Activated CD8-positive, alpha-beta memory T cell treated with anti-CD3 and anti-CD28 coated beads, Interleukin-2, amount 10 ng/mL, durations not matched to agents 7 days and 5 days (primary cell): ENCODE measurements around the gene VSTM2L. TPM values are rescaled to one million over a fixed set of nuclear protein-coding genes. Genes with fewer than 3 reads are reported as not detected.
"Not testable (repeated sequence)": the region's sequence is repeated elsewhere in the genome, so short reads cannot be mapped to it uniquely, and the experiment has no call there.

Source experiments
- ATAC-seq: fragments of 150-1000 bp; cut with Tn5 transposase; one replicate; pipeline ENCODE4 v1.10.0; 2021; ENCODE audit warnings: moderate library complexity
- CTCF ChIA-PET: fragments of 350-600 bp; sonication (Branson Sonifier 250); formaldehyde crosslinking; loops from one replicate; lab custom pipeline; 2021; ENCODE audit warnings: antibody characterized with exemption; lab: Charles Lee
- DNase-seq: peaks from one replicate; pipeline ENCODE4 v3.0.0-alpha.2; 2020
- H3K27ac Mint-ChIP-seq: one replicate; pipeline ENCODE4 v1.8.0; 2021; ENCODE audit warnings: mild to moderate bottlenecking, mixed read lengths
- H3K27me3 Mint-ChIP-seq: one replicate; pipeline ENCODE4 v1.8.0; 2021; ENCODE audit warnings: mixed read lengths
- H3K36me3 Mint-ChIP-seq: one replicate; pipeline ENCODE4 v1.8.0; 2021; ENCODE audit warnings: mild to moderate bottlenecking, mixed read lengths
- H3K4me1 Mint-ChIP-seq: one replicate; pipeline ENCODE4 v1.8.0; 2021; ENCODE audit warnings: mixed read lengths
- H3K4me3 Mint-ChIP-seq: one replicate; pipeline ENCODE4 v1.8.0; 2021; ENCODE audit warnings: mild to moderate bottlenecking, moderate library complexity, mixed read lengths
- H3K9me3 Mint-ChIP-seq: one replicate; pipeline ENCODE4 v1.8.0; 2022; ENCODE audit warnings: low read depth, mixed read lengths
- total RNA-seq, 2 experiments: library from RNA; stranded (reverse); gene quantifications; one replicate each; pipeline ENCODE4 v1.2.3, GENCODE V29; 2021

Gene VSTM2L
- total RNA-seq, 2 experiments from 2014 or later, result 0.35 TPM; not detected in 1

DNA sequence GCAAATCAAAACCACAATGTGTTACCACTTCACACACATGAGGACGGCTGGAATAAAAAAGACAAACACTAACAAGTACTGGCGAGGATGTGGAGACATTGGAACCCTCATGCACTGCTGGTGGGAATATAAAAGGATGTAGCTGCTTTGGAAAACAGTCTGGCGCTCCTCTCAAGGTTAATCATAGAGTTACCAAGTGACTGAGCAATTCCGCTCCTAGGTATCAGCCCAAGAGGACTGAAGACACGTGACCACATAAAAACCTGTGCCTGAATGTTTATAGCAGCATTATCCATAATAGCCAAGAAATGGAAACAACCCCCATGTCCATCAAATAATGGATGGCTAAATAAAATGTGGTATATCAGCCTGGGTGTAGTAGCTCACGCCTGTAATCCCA lies 45.0 kb downstream of the VSTM2L start:
- Mint-ChIP-seq H3K4me1 (no peaks in the 10 kb centered on the region), H3K36me3 (no peaks in the 10 kb centered on the region), H3K9me3 (no peaks in the 10 kb centered on the region), H3K4me3 (no peak overlapping the region), H3K27me3 (peaks cover 6% of the 10 kb centered on the region), H3K27ac (no peak overlapping the region)
- CTCF ChIA-PET, result no interaction called here
- ATAC-seq (no peak), DNase-seq (no peak)

DNA sequence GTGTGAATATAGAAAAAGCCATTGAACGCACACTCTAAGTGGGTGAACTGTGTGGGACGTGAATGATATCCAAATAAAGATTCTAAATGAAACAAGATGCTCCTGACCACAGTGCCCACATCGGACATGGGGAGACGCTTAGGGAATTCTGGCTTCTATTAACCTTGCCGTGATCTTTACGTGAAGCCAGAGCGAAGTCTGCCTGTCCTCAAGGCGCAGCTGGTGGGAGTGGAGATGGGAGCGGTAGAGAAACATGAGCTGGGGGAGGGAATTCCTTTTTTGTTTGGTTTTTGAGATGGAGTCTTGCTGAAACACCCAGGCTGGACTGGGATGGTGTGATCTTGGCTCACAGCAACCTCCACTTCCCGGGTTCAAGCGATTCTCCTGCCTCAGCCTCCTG lies 46.0 kb downstream of the VSTM2L start:
- Mint-ChIP-seq H3K27ac (no peak overlapping the region), H3K36me3 (no peaks in the 10 kb centered on the region), H3K4me1 (no peaks in the 10 kb centered on the region), H3K9me3 (no peaks in the 10 kb centered on the region), H3K4me3 (no peak overlapping the region), H3K27me3 (peaks cover 6% of the 10 kb centered on the region)
- peak; percentile 1 for DNase-seq
- CTCF ChIA-PET, result no interaction called here
- ATAC-seq, result no peak

GRCh38 chr20:37954190-37954589 lies 51.3 kb downstream of the VSTM2L start:
- H3K27ac Mint-ChIP-seq, result no peak overlapping the region

DNA sequence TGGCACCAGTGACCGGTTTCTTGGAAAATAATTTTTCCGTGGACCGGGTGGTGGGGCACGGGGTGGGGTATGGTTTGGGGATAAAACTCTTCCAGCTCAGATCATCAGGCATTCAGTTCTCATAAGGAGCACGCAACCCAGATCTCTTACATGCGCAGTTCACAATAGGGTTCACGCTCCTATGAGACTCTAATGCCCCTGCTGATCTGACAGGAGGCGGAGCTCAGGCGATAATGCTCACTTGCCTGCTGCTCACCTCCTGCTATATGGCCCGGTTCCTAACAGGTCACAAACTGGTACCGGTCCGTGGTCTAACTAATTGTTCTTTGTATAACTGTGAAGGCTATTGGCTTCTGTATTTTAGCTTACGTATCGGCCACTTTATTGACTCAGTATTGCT lies 51.7 kb downstream of the VSTM2L start:
- CTCF ChIA-PET, result interaction anchor here (1.4 kb wide), 1 partner anchor 267 kb away, joined by 4 read pairs; no protein-coding TSS in a partner anchor
- ATAC-seq (no peak), DNase-seq (peak; percentile 34)
- Mint-ChIP-seq H3K36me3 (no peaks in the 10 kb centered on the region), H3K27ac (no peak overlapping the region), H3K4me3 (no peak overlapping the region), H3K27me3 (peaks cover 27% of the 10 kb centered on the region), H3K4me1 (no peaks in the 10 kb centered on the region), H3K9me3 (no peaks in the 10 kb centered on the region)

More at GRCh38 chr20:37954190-37954589, 51.3 kb downstream of the VSTM2L start:
- DNase-seq (peak; percentile 1), ATAC-seq (no peak)
- H3K9me3 Mint-ChIP-seq, result no peaks in the 10 kb centered on the region
- H3K4me1 Mint-ChIP-seq, result no peaks in the 10 kb centered on the region
- no peaks in the 10 kb centered on the region for H3K36me3 Mint-ChIP-seq
- H3K4me3 Mint-ChIP-seq, result no peak overlapping the region
- CTCF ChIA-PET, result interaction anchor here (1.4 kb wide), 1 partner anchor 267 kb away, joined by 4 read pairs; no protein-coding TSS in a partner anchor
- peaks cover 25% of the 10 kb centered on the region for H3K27me3 Mint-ChIP-seq

DNA sequence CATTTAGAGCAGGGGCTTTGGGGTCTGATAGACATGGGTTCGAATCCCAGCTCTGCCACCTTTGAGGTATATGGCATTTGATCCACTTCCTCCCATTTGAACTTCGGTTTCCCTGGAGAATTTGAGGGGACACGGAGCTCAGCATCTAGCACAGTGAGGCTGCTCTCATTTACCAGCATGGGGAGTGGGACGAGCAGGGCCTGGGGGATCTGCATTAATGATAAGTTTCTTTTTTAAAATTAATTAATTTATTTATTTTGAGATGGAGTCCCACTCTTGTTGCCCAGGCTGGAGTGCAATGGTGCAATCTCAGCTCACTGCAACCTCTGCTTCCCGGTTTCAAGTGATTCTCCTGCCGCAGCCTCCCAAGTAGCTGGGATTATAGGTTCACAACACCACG lies 52.6 kb downstream of the VSTM2L start:
- Mint-ChIP-seq H3K36me3 (no peaks in the 10 kb centered on the region), H3K4me3 (no peak overlapping the region), H3K4me1 (no peaks in the 10 kb centered on the region), H3K27ac (no peak overlapping the region), H3K27me3 (peaks cover 32% of the 10 kb centered on the region), H3K9me3 (no peaks in the 10 kb centered on the region)
- CTCF ChIA-PET, result no interaction called here
- ATAC-seq (no peak), DNase-seq (no peak)

DNA sequence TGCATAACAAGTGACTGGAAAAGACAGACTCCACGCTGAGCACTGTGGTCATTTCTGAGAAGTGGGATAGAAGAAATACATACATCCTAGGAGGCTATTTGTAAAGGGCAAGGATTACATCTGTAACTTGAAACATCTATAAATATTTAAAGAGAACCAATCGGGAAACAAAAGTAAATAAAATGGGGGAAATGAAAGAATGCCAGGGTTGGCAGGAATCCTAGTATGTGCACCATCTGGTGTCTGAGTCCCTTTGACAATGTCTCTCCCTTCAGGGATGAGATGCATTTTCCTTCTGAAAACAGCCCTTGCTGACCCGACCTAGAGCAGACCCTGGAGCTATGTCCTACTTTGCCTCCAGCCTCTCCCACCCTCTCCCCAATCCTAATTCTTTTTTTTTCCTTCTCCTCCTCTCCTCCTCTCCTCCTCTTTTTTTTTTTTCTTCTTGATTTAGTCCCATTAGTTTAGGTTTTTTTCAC lies 53.2 kb downstream of the VSTM2L start:
- no peak overlapping the region for H3K27ac Mint-ChIP-seq
- CTCF ChIA-PET, result interaction anchor here (0.6 kb wide), 1 partner anchor 287 kb away, joined by 3 read pairs; no protein-coding TSS in a partner anchor
- H3K36me3 Mint-ChIP-seq, result no peaks in the 10 kb centered on the region
- H3K4me1 Mint-ChIP-seq, result no peaks in the 10 kb centered on the region
- peak; percentile 9 for DNase-seq
- ATAC-seq, result no peak
- H3K9me3 Mint-ChIP-seq, result no peaks in the 10 kb centered on the region
- H3K4me3 Mint-ChIP-seq, result no peak overlapping the region
- H3K27me3 Mint-ChIP-seq, result peaks cover 34% of the 10 kb centered on the region

DNA sequence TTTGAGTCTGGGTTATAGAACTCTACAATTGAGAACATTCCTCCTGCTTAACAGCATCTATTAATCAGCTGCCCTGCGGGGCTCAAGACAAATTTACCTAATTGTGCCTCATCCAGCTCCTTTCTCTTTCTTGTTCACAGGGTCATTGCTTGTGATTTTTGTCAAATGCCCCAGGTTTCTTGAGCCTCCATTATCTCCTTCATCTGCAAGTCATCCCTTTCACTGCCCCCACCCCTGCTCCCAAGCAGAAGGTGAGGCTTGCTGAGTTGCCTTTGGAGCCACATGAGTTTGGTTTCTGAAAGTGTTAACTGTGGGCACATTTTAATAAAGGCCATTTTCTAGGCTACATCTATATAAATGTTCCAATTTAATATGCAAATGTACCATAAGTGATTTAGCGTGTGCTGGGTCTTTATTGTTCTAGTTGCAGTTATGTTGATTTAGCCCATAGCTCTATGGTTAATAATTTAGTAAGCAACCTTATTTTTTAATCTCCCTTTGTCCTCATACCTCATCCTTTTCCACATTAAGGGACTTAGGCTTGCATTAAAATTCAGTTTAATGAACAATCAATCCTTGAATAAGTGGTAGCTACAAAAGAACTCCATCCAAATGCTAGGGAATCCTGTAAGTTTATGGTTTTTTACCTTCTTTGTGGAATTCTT lies 56.1 kb downstream of the VSTM2L start:
- ATAC-seq (no peak), DNase-seq (peak; percentile 16)
- H3K36me3 Mint-ChIP-seq, result no peaks in the 10 kb centered on the region
- CTCF ChIA-PET, result interaction anchor here (2.0 kb wide), 1 partner anchor 34 kb away, joined by 6 read pairs; no protein-coding TSS in a partner anchor
- H3K4me3 Mint-ChIP-seq, result no peak overlapping the region
- no peak overlapping the region for H3K27ac Mint-ChIP-seq
- H3K9me3 Mint-ChIP-seq, result no peaks in the 10 kb centered on the region
- H3K27me3 Mint-ChIP-seq, result peaks cover 35% of the 10 kb centered on the region
- H3K4me1 Mint-ChIP-seq, result no peaks in the 10 kb centered on the region

- no peak for ATAC-seq
- Mint-ChIP-seq H3K9me3 (no peaks in the 10 kb centered on the region), H3K36me3 (no peaks in the 10 kb centered on the region), H3K27me3 (peaks cover 33% of the 10 kb centered on the region), H3K4me1 (no peaks in the 10 kb centered on the region), H3K4me3 (no peak overlapping the region), H3K27ac (no peak overlapping the region)
- CTCF ChIA-PET, result no interaction called here
- DNase-seq, result no peak
Measured at GRCh38 chr20:37961066-37961465, 58.1 kb downstream of the VSTM2L start.

GRCh38 chr20:37963483-37963882 lies 60.6 kb downstream of the VSTM2L start:
- H3K4me1 Mint-ChIP-seq, CTCF ChIA-PET, H3K9me3 Mint-ChIP-seq, DNase-seq, ATAC-seq, H3K4me3 Mint-ChIP-seq, H3K27ac Mint-ChIP-seq, H3K36me3 Mint-ChIP-seq: not testable (repeated sequence)
- peaks cover 33% of the 10 kb centered on the region for H3K27me3 Mint-ChIP-seq

GRCh38 chr20:37968841-37969401 lies 66.0 kb downstream of the VSTM2L start:
- DNase-seq (no peak), ATAC-seq (no peak)
- peaks cover 5% of the 10 kb centered on the region for H3K9me3 Mint-ChIP-seq
- H3K36me3 Mint-ChIP-seq, result no peaks in the 10 kb centered on the region
- no peak overlapping the region for H3K4me3 Mint-ChIP-seq
- CTCF ChIA-PET, result no interaction called here
- H3K27ac Mint-ChIP-seq, result no peak overlapping the region
- peaks cover 17% of the 10 kb centered on the region for H3K27me3 Mint-ChIP-seq
- H3K4me1 Mint-ChIP-seq, result no peaks in the 10 kb centered on the region

DNA sequence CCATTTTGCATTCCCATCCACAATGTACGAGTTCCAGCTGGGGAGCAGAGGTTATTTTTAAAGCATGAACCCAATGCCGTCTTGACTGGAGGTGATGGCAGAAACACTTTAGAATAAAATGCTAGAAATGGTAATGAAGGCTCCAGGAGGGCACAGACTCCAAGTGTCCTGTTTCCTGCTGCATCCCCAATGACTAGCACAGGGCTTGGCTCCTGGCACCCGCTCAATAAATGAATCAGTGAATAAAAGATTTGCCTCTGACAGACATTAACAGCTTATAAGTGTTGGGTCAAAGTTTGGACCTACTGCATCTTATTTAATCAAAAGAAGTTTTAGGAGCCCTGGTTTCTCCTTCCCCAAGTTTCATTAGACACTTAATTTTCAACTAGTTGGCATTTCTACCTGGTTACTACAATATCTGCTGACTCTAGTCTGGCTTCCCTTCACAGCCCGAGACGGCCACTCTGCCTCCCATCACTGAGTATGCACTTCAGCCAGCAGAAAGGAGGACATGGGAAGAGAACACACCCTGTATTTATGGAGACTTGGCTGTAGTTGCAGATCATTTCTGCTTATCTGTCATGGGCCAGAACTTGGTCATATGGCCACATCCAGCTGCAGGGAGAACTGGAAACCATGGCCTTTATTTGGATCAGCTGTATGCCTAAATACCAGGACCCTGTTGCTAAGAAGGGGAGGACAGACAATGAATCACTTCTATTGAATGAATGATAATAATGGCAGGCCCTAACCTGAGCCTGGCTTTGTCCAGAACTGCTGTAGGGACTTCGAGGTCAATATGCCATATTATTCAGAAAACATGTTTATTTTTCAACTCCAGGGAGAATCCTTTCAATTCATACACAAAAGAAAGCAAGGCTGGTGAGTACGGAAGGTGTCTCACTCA lies 67.3 kb downstream of the VSTM2L start:
- Mint-ChIP-seq H3K36me3 (no peaks in the 10 kb centered on the region), H3K4me1 (no peaks in the 10 kb centered on the region), H3K27me3 (peaks cover 11% of the 10 kb centered on the region), H3K27ac (no peak overlapping the region), H3K4me3 (no peak overlapping the region), H3K9me3 (peaks cover 5% of the 10 kb centered on the region)
- DNase-seq, result no peak
- CTCF ChIA-PET, result no interaction called here
- no peak for ATAC-seq

DNA sequence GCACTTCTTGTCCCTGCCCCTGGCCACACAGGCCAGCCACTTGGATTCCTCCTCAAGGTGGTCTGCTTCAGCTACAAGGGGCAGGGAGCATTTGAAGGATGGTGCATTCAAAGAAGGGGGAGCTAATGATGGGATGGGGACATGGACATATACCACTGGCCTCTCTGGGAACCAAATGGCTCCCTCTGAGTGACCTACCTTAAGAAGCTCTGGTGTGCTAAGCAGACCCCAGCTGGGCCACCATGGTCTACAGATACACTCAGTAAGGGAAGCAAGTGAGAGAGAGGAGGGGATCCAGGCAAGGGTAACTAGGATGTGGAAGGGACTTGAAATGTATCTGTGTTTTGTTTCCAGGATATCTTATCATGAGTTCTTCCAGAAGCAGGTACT lies 67.9 kb downstream of the VSTM2L start:
- no peak overlapping the region for H3K27ac Mint-ChIP-seq

DNA sequence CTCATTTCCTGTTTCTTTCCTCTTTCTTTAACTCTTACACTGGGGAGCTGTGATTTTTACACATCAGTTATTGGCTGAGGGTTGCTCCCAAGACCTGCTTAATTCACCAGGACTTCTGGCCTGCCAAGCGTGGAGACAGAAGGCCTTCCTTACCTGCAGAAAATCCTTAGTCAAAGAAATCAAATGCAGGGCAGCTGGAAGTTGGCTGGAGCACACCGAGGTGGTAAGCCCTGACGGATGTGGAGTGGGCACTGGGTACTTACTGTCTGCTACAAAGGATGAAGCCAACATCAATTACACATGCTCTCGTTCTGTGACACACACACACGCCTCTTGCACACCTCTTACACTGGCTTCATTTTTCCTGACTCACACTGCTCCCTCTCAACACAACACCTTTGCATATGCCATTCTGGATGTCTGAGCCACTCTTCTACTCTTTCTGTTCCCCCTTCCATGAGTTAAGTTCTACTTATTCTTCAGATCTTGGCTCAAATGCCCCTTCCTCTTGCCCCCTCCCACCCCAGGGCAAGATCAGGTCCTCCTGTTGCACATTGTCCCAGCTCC lies 68.7 kb downstream of the VSTM2L start:
- H3K9me3 Mint-ChIP-seq, result peaks cover 3% of the 10 kb centered on the region
- no peaks in the 10 kb centered on the region for H3K36me3 Mint-ChIP-seq
- CTCF ChIA-PET, result no interaction called here
- H3K4me3 Mint-ChIP-seq, result no peak overlapping the region
- peaks cover under 1% of the 10 kb centered on the region for H3K4me1 Mint-ChIP-seq
- ATAC-seq, result no peak
- no peak overlapping the region for H3K27ac Mint-ChIP-seq
- no peak for DNase-seq
- H3K27me3 Mint-ChIP-seq, result peaks cover 8% of the 10 kb centered on the region

More for the DNA sequence above, 67.9 kb downstream of the VSTM2L start:
- Mint-ChIP-seq H3K9me3 (peaks cover 5% of the 10 kb centered on the region), H3K36me3 (no peaks in the 10 kb centered on the region), H3K27me3 (peaks cover 11% of the 10 kb centered on the region), H3K4me3 (no peak overlapping the region), H3K4me1 (no peaks in the 10 kb centered on the region)
- DNase-seq (no peak), ATAC-seq (no peak)
- CTCF ChIA-PET, result no interaction called here
